Measurements from ENCODE around the gene DEPP1. TPM values are rescaled to one million over a fixed set of nuclear protein-coding genes. Genes with fewer than 3 reads are reported as not detected.

Gene DEPP1
- total and polyA plus RNA-seq, 2 experiments from 2014 or later: 0.37 to 1.3 TPM

- TF ChIP-seq, protein P1, sequence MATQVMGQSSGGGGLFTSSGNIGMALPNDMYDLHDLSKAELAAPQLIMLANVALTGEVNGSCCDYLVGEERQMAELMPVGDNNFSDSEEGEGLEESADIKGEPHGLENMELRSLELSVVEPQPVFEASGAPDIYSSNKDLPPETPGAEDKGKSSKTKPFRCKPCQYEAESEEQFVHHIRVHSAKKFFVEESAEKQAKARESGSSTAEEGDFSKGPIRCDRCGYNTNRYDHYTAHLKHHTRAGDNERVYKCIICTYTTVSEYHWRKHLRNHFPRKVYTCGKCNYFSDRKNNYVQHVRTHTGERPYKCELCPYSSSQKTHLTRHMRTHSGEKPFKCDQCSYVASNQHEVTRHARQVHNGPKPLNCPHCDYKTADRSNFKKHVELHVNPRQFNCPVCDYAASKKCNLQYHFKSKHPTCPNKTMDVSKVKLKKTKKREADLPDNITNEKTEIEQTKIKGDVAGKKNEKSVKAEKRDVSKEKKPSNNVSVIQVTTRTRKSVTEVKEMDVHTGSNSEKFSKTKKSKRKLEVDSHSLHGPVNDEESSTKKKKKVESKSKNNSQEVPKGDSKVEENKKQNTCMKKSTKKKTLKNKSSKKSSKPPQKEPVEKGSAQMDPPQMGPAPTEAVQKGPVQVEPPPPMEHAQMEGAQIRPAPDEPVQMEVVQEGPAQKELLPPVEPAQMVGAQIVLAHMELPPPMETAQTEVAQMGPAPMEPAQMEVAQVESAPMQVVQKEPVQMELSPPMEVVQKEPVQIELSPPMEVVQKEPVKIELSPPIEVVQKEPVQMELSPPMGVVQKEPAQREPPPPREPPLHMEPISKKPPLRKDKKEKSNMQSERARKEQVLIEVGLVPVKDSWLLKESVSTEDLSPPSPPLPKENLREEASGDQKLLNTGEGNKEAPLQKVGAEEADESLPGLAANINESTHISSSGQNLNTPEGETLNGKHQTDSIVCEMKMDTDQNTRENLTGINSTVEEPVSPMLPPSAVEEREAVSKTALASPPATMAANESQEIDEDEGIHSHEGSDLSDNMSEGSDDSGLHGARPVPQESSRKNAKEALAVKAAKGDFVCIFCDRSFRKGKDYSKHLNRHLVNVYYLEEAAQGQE (IDR thresholded peaks at IDR 0.05; ENCODE audit: unreplicated experiment): no peak
- no peak for TF ChIP-seq EZH2phosphoT487 (IDR thresholded peaks at IDR 0.05; ENCODE audit: unreplicated experiment)
- TF ChIP-seq, protein P2, sequence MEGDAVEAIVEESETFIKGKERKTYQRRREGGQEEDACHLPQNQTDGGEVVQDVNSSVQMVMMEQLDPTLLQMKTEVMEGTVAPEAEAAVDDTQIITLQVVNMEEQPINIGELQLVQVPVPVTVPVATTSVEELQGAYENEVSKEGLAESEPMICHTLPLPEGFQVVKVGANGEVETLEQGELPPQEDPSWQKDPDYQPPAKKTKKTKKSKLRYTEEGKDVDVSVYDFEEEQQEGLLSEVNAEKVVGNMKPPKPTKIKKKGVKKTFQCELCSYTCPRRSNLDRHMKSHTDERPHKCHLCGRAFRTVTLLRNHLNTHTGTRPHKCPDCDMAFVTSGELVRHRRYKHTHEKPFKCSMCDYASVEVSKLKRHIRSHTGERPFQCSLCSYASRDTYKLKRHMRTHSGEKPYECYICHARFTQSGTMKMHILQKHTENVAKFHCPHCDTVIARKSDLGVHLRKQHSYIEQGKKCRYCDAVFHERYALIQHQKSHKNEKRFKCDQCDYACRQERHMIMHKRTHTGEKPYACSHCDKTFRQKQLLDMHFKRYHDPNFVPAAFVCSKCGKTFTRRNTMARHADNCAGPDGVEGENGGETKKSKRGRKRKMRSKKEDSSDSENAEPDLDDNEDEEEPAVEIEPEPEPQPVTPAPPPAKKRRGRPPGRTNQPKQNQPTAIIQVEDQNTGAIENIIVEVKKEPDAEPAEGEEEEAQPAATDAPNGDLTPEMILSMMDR (conservative IDR thresholded peaks at IDR 0.05; ENCODE audit: low read depth in 2 of 2): no peak
- no peak for TF ChIP-seq ETS1 (IDR thresholded peaks at IDR 0.05)
- no peak for TF ChIP-seq POLR2AphosphoS5 (IDR thresholded peaks at IDR 0.05; ENCODE audit: low read depth)
- TF ChIP-seq EZH2 (IDR thresholded peaks at IDR 0.05; ENCODE audit: low read depth, unreplicated experiment): no peak
- TF ChIP-seq CREB1 (CRISPR knock-in tag; IDR thresholded peaks at IDR 0.05; ENCODE audit: low read depth): no peak
Measured at GRCh38 chr10:44983066-44983894, 4.7 kb upstream of the DEPP1 start (continued).

DNA sequence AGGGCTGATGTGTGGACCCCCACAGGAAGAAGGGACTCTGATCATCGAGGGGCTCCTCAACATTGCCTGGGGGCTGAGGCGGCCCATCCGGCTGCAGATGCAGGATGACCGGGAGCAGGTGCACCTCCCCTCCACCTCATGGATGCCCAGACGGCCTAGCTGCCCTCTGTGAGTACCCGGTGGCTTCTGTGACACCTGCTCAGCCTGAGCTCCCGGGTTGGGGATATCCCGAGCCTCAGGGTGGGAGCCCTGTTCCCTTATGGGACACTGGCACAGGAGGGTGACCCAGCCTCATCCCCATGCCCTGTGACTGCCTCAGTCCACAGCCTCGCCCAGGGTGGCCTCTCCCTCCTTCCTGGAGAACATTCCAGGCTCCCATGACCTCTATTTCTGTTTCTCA, 3.9 kb upstream of the DEPP1 start:
- DNase-seq (ENCODE audit: low spot score): no peak
- no peak overlapping the region for H3K27ac ChIP-seq (ENCODE audit: low read depth)
- no peak overlapping the region for H2AFZ ChIP-seq
- no peak overlapping the region for H3K4me3 Mint-ChIP-seq
- H3K4me2 ChIP-seq: no peak overlapping the region
- H3K36me3 ChIP-seq (ENCODE audit: insufficient read depth): no peaks in the 10 kb centered on the region
- H3K36me3 Mint-ChIP-seq (ENCODE audit: low read depth): no peaks in the 10 kb centered on the region; the same call in 2 of the 3 replicates
- H3K79me2 ChIP-seq (replicated peaks; ENCODE audit: insufficient read depth): no peaks in the 10 kb centered on the region
- no peaks in the 10 kb centered on the region for H3K9me2 ChIP-seq (ENCODE audit: insufficient read depth)
- H3K27me3 ChIP-seq (ENCODE audit: insufficient read depth): no peaks in the 10 kb centered on the region
- peaks cover 56% of the 10 kb centered on the region for H3K4me1 Mint-ChIP-seq
- H3F3A ChIP-seq (replicated peaks; ENCODE audit: low read depth): no peaks in the 10 kb centered on the region
- peaks cover 19% of the 10 kb centered on the region for H3K27me3 Mint-ChIP-seq (ENCODE audit: insufficient read depth, low read depth, poor library complexity)
- H3K9me3 Mint-ChIP-seq: no peaks in the 10 kb centered on the region
- H3K4me3 ChIP-seq: no peak overlapping the region
- no peak overlapping the region for H3K27ac Mint-ChIP-seq
- peaks cover 39% of the 10 kb centered on the region for H3K4me1 ChIP-seq (ENCODE audit: insufficient read depth)
- no peaks in the 10 kb centered on the region for H4K20me1 ChIP-seq (replicated peaks; ENCODE audit: insufficient read depth)
- no peak for ATAC-seq
- TF ChIP-seq ZNF331 (CRISPR knock-in tag; IDR thresholded peaks at IDR 0.05; ENCODE audit: low read depth): no peak
- TF ChIP-seq, protein P1 (IDR thresholded peaks at IDR 0.05; ENCODE audit: unreplicated experiment): no peak
- TF ChIP-seq NANOG (IDR thresholded peaks at IDR 0.05; ENCODE audit: borderline replicate concordance): no peak
- TF ChIP-seq ZNF114 (CRISPR knock-in tag; IDR thresholded peaks at IDR 0.05): no peak
- no peak for TF ChIP-seq JUNB (IDR thresholded peaks at IDR 0.05; ENCODE audit: unreplicated experiment)
- TF ChIP-seq EZH2 (IDR thresholded peaks at IDR 0.05; ENCODE audit: low read depth, unreplicated experiment): no peak
- TF ChIP-seq, protein P2 (conservative IDR thresholded peaks at IDR 0.05; ENCODE audit: low read depth in 2 of 2): no peak
- no peak for TF ChIP-seq EZH2phosphoT487 (IDR thresholded peaks at IDR 0.05; ENCODE audit: unreplicated experiment)
